NCI-H146 treated with DMSO at 0.1 percent for 48 hours (cell line): ENCODE measurements around the gene IFNL1.
A peak's percentile ranks its signal among the peaks of the same experiment; 100 is the strongest.
"Not testable (repeated sequence)": the region's sequence is repeated elsewhere in the genome, so short reads cannot be mapped to it uniquely, and the experiment has no call there.

Experiments
- DNase-seq: peaks from one replicate; lab custom pipeline; 2025; ENCODE audit not compliant: unreplicated experiment; lab: John Stamatoyannopoulos, UW

The IFNL1 gene

DNA sequence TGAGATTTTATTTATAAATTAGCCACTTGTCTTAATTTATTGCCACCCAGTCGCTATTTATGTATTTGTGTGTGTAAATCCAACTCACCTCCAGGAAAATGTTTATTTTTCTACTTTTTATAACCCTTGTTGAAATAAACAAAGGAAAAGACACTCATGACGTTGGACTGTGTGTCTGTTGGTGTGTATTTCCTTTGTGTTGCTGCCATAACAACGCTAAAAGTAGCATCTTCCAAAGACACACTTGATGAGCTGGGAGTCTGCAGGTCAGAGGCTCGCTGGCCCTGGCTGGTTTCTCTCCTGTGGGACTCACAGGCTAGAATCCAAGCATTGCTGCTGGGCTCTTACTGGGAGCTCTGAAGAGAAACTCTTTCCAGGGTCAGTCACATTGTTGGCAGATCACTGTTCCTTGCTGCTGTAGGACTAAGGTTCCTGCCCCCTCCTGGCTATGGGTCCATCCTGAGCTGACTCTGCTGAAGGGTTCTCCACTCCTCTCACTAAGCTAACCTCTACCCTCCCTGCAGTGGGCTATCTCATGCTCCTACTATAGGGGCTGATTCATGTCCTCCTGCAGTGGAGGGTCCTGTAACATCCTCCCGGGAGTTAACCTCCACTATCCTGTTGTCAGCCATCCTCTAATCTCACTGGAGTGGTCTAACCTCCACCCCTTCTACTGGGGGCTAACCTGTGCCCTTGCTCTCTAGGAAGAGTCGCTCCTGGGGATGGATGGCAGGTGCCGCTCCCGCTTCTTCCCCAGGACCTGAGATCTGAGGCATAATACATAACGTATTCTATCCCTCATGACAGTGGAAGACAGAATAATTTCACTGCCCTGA, 26.0 kb upstream of the IFNL1 start:
- no peak for DNase-seq

DNA sequence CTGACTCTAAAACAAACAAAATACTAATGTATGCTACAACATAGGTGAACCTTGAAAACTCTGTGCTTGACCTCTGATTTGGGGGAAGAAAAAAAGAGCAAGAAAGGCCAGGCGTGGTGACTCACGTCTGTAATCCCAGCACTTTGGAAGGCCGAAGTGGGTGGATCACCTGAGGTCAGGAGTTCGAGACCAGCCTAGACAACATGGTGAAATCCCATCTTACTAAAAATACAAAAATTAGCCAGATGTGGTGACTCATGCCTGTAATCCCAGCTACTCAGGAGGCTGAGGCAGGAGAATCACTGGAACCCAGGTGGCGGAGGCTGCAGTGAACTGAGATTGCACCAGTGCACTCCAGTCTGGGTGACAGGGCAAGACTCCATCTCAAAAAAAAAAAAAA, 22.3 kb upstream of the IFNL1 start:
- DNase-seq, result not testable (repeated sequence)

DNA sequence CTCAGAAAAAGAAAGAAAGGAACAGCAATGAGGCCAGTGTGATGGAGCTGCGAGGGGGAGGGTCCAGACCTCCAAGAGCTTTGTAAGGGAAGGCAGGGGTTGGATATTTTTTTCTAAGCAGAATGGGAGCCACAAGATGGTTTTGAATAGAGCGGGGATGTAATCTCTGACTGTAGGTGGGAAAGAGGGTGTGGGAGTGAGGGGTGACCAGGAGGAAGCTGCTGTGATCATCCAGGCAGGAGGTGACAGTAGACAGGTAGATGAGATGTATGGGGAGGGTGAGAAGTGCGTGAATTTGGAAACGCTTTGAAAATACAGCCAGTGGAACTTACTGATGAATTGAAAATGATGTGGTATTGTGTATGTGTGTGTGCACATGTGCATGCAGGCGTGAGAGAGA, 20.6 kb upstream of the IFNL1 start:
- DNase-seq, result no peak

- no peak for DNase-seq
Observed at GRCh38 chr19:39276740-39277139, 19.5 kb upstream of the IFNL1 start.

DNA sequence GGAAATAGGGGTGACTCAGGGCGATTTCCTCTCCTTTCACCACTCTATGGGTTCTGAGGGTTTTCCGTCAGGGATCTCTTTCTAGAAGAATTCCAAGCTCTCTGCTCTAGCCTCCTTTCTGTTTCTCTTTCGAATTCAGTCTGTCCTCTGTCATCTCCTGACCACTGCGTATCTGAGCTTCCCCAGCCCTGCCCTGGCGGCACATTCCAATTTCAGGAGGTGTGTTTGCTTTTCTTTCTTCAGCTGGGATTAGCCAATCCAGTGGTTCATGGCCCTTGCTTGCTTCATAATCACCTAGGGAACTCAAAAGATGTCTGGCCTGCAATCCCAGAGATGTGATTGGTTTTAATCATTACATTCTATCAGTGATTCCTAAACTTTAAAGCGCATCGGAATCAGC, 18.6 kb upstream of the IFNL1 start:
- no peak for DNase-seq

- DNase-seq, result no peak
Observed at GRCh38 chr19:39282021-39282420, 14.2 kb upstream of the IFNL1 start.

GRCh38 chr19:39284032-39284431, 12.2 kb upstream of the IFNL1 start:
- DNase-seq, result no peak

DNA sequence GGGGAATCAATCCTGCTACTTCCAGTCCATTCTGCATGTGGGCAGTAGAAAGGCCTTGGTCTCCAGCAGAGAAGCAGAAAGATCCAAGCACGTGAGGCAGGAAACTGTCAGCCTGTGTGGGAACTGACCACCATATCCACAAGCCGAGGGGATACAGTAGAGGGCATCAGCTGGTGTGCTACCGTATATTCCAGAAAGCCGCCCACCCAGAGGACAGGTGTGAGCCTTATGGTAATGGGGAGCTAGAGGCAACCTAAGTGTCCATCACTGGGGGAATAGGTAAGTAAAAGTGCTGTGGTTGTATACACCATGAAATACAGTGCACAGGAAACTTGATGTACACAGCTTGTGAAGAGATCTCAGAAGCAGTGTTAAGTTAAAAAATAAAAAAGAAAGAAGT, 2.8 kb upstream of the IFNL1 start:
- DNase-seq, result no peak

GRCh38 chr19:39296906-39297305, 699 bp downstream of the IFNL1 start:
- DNase-seq, result peak; percentile 52

- no peak for DNase-seq
Observed at GRCh38 chr19:39297931-39298634, 1.9 kb downstream of the IFNL1 start.

DNA sequence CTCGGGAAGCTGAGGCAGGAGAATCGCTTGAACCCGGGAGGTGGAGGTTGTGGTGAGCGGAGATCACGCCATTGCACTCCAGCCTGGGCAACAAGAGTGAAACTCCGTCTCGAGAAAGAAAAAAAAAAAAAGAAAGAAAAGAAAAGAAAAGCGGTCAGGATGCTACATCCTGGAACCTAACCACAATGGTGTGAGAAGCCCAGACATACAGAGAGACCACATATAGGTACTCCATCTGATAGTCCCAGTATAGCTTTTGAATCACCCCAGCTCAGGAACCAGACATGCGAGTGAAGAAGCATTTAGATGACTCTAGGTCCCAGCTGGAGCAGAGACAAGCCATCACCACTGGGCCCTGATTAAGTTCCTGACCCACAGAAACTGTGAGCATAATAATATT, 3.2 kb downstream of the IFNL1 start:
- no peak for DNase-seq

DNA sequence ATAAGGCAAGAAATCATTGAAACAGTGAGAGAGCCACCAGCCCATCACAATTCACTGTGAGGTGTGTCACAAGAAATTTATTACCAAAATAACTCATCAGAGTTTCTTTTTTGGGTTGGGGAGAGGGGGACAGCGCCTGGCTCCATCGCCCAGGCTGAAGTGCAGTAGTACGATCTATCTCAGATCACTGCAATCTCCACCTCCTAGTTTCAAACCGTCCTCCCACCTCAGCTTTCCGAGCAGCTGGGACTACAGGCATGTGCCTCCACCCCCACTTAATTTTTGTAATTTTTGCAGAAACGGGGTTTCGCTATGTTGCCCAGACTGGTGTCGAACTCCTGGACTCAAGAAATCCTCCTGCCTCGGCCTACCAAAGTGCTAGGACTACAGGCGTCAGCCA, 3.6 kb downstream of the IFNL1 start:
- no peak for DNase-seq

DNA sequence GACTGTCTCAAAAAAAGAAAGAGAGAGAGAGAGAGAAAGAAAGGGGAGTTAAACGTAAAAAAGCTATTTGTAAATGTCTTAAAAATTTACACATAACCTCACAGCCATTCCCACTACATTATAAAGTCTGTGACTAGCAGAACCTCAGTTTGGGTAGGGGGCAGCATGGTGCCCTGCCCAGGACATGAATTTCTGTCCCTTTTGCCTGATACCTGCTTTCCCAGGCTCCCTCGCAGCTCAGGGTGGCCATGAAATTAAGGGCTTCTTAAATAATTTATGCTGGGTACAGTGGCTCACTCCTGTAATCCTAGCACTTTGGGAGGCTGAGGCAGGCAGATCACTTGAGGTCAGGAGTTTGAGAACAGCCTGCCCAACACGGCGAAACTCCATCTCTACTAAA, 4.8 kb downstream of the IFNL1 start:
- no peak for DNase-seq

GRCh38 chr19:39301562-39301961, 5.4 kb downstream of the IFNL1 start:
- no peak for DNase-seq

DNA sequence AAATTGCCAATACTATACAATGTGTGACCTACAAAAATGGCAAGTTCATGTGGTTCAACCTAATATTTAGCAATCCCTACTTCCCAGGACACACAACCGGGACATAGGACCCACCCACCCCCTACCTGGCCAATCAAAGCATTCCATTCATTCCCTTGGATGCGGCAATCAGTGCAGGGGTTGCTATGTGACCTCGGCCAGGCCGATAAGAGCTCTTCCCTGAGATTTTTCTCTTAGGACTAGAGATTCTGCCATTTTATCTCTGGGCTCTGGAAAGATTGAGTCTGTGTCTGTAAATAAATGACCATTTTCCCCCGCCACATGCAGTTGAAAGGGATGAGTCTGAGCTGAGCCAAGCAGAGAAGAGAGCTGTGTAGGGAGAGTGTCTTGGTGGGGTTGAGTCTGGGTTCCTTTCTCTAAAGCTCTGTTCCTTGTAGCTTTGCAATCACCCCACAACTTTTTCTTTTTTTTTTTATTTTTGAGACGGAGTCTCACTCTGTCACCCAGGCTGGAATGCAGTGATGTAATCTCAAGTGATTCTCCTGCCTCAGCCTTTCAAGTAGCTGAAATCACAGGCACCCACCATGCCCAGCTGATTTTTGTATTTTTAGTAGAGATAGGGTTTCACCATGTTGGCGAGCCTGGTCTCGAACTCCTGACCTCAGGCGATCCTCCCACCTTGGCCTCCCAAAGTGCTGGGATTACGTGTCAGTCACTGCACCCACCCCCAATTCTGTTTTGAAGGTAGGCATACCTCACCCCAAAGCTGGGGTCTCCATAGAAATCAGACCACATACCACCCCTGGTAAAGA, 7.4 kb downstream of the IFNL1 start:
- no peak for DNase-seq

- no peak for DNase-seq
Observed at GRCh38 chr19:39304185-39304513, 7.9 kb downstream of the IFNL1 start.

GRCh38 chr19:39304701-39305571, 8.7 kb downstream of the IFNL1 start:
- no peak for DNase-seq

- no peak for DNase-seq
Observed at GRCh38 chr19:39306075-39306474, 9.9 kb downstream of the IFNL1 start.

GRCh38 chr19:39307046-39307821, 11.0 kb downstream of the IFNL1 start:
- DNase-seq, result peak; percentile 30
